ENCODE results near the gene MAK.
"Not testable (repeated sequence)": the region's sequence is repeated elsewhere in the genome, so short reads cannot be mapped to it uniquely, and the experiment has no call there.

The MAK gene

DNA sequence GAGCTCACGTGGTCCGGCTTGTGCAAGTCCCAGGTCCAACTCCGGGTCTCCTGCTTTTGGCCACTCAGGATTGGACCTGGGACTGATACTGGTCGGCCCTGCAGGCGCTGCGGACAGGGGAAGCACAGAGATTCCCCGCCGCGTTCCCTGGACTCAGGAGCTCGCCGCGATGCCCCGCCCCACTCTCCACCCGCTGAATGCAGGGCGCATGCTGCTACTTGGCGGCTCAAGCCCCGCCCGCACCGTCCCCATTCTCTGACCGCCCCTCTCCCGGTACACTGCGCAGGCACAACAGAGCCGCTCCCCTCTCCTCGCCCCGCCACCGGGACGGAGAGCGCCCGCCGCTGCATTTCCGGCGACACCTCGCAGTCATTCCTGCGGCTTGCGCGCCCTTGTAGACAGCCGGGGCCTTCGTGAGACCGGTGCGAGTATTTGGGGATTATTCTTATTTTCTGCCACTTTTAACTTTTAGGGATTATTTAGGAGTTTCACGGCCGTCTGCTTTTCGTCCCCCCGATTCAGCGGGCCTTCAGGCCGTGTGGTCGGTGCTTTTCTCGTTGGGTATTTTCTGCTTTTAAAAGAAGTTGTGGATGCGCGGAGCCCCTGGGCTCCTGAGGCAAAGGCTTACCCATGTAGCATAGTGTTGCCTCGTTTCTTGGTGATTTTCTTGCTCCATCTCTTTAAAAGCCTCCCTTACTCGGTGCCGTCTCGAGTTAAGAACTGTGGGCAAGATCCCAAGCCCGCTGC is 115.3 kb downstream of the MAK start, which contains the start of gene TMEM14C:
Gene TMEM14C, plus strand, starts transcription at position 251 of the 747 bp plus-strand sequence. CDS start 1,544 bp downstream, outside the sequence.
- DNase-seq (ENCODE audit: low spot score), result peak; percentile 95

DNA sequence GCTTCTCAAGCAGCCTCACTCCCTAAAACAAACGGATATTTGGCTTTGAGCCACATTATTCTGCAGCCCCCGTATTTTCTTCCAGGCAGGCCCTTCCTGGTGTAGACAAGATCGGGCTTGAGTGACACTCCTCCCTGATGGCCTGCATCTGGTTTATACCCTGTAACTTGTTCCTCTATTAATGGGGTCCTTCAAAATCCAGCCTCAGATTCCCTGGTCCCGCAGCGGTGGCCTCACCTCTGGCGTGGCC is 115.8 kb downstream of the MAK start:
- no peak for DNase-seq (ENCODE audit: low spot score)

DNA sequence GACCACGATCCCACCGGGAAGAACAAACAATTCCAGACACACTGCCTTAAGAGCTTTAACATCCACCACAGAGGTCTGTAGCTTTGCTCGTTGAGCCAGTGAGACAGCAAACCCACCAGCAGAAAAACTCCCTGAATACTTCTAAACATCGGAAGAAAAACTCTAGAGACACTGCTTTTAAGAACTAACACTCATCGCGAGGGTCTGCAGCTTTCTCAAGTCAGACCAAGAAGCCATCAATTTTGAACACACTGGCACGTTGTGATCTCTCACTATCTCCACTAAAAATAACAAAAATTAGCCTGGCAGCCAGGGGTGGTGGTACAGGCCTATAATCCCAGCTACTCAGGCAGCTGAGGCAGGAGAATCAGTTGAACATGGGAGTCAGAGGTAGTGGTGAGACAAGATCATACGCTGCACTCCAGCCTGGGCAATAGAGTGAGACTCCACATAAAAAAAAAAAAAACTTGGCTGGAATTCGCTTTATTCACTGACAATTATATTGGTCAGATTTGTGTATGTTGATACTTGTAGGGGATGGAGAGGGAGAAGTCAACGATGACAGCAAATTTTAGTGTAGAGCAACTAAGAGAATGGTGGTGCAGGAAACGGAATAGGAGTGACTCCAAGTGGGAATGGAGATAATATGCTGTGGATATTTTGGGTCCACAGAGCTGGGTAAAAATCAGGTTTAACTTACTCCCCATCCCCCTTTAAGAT is 116.3 kb downstream of the MAK start:
- DNase-seq (ENCODE audit: low spot score), result no peak

DNA sequence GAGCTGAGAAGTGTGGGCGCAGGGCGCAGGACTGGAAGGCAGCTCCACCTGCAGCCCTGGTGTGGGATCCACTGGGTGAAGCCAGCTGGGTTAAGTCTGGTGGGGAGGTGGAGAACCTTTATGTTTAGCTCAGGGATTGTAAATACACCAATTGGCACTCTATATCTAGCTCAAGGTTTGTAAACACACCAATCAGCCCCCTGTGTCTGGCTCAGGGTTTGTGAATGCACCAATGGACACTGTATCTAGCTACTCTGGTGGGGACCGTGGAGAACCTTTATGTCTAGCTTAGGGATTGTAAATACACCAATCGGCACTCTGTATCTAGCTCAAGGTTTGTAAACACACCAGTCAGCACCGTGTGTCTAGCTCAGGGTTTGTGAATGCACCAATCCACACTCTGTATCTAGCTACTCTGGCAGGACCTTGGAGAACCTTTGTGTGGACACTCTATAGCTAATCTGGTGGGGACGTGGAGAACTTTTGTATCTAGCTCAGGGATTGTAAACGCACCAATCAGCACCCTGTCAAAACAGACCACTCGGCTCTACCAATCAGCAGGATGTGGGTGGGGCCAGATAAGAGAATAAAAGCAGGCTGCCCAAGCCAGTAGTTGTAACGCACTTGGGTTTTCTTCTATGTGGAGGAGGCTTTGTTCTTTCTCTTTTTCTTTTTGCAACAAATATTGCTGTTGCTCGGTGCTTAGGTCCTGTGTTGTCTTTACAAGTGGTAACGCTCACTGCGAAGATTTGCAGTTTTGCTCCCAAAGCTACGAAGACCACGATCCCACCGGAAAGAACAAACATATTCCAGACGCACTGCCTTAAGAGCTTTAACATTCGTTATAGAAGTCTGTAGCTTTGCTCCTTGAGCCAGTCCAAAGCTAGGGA is 117.1 kb downstream of the MAK start:
- DNase-seq (ENCODE audit: low spot score), result not testable (repeated sequence)

DNA sequence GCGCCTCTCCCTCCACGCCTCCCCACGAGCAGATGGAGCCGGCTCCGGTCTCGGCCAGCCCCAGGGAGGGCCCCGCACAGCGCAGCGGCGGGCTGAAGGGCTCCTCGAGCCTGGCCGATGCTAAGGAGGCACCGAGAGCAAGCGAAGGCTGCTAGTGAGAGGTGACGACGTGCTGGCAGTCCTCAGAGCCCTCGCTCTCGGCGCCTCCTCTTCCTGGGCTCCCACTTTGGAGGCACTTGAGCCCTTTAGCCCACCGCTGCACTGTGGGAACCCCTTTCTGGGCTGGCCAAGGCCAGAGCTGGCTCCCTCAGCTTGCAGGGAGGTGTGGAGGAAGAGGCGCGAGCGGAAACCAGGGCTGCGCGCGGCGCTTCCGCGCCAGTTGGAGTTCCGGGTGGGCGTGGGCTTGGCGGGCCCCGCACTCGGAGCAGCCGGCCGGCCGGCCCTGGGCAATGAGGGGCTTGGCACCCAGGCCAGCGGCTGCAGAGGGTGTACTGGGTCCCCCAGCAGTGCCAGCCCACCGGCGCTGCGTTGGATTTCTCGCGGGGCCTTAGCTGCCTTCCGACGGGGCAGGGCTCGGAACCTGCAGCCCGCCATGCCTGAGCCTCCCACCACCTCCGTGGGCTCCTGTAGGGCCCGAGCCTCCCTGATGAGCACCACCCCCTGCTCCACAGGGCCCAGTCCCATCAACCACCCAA is 117.9 kb downstream of the MAK start:
- DNase-seq (ENCODE audit: low spot score), result no peak

DNA sequence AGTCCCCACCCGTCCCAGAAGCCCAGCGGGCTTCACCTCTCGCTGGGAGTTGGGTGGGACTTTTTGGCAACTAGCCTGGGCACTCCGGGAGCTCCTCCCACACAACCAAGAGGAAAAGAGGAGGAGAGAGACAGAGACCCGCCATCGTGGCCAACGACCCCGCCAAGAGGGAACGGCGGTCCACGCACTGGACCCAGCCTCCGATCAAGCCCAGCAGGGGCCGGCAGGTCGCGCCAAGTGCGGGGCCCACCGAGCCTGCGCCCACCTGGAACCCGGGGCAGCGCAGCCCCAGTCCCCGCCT is 118.4 kb downstream of the MAK start:
- DNase-seq (ENCODE audit: low spot score), result no peak

DNA sequence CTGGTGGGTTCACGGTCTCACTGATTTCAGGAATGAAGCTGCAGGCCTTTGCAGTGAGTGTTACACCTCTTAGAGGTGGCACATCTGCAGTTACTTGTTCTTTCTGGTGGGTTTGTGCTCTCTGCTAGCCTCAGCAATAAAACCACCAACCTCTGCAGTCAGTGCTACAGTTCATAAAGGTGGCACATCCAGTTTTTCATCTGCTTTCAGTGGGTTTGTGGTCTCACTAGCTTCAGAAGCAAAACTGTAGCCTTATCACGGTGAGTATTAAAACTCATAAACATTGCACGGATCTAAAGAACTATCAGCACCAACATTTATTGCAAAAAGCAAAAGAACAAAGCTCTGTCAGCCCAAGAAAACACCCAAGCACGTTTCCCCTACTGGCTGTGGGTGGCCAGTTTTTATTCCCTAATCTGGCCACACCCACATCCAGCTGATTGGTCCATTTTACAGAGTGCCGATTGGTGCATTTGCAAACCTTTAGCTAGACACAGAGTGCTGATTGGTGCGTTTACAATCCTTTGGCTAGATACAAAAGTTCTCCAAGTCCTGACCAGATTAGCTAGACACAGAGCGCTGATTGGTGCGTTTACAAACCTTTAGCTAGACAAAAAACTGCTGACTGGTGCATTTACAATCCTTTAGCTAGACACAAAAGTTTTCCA is 118.9 kb downstream of the MAK start:
- no peak for DNase-seq (ENCODE audit: low spot score)

DNA sequence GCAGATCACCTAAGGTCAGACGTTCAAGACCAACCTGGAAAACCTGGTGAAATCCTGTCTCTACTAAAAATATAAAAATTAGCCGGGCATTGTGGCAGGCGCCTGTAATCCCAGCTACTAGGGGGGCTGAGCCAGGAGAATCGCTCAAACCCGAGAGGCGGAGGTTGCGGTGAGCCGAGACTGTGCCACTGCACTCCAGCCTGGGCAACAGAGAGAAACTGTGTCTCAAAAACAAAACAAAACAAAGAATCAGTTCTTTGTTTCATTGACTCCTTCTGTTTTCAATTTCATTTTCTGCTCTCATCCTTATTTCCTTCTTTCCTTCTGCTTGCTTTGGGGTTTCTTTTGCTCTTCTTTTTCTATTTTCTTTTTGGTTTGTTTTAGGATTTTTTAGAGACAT is 124.4 kb downstream of the MAK start:
- DNase-seq (ENCODE audit: low spot score), result no peak
